NCI-H1694 treated with DMSO at 0.1 percent for 48 hours (cell line): ENCODE data around the gene GTF2F1.
"Not testable (repeated sequence)": the region's sequence is repeated elsewhere in the genome, so short reads cannot be mapped to it uniquely, and the experiment has no call there.

Source experiments
- DNase-seq: peaks from one replicate; lab custom pipeline; 2025; lab: John Stamatoyannopoulos, UW

The GTF2F1 gene

GRCh38 chr19:6417713-6418561 lies 25.0 kb upstream of the GTF2F1 start:
- DNase-seq: no peak

- no peak for DNase-seq
These were observed 23.9 kb upstream of the GTF2F1 start for GRCh38 chr19:6416658-6417405.

GRCh38 chr19:6415591-6416190 lies 22.7 kb upstream of the GTF2F1 start:
- no peak for DNase-seq

- no peak for DNase-seq
These were observed 22.0 kb upstream of the GTF2F1 start for GRCh38 chr19:6414793-6415590.

GRCh38 chr19:6413721-6414643 lies 21.0 kb upstream of the GTF2F1 start:
- no peak for DNase-seq

- no peak for DNase-seq
These were observed 20.3 kb upstream of the GTF2F1 start for GRCh38 chr19:6413291-6413690.

GRCh38 chr19:6412447-6413091 lies 19.6 kb upstream of the GTF2F1 start:
- no peak for DNase-seq

- no peak for DNase-seq
These were observed 19.1 kb upstream of the GTF2F1 start for GRCh38 chr19:6412061-6412446.

GRCh38 chr19:6409346-6409745 lies 16.4 kb upstream of the GTF2F1 start:
- no peak for DNase-seq

- DNase-seq: no peak
These were observed 13.4 kb upstream of the GTF2F1 start for GRCh38 chr19:6406401-6406800.

GRCh38 chr19:6402837-6403608 lies 10.1 kb upstream of the GTF2F1 start:
- DNase-seq: no peak

GRCh38 chr19:6402058-6402457 lies 9.1 kb upstream of the GTF2F1 start:
- no peak for DNase-seq

- not testable (repeated sequence) for DNase-seq
These were observed 7.3 kb upstream of the GTF2F1 start for GRCh38 chr19:6400062-6400944.

- no peak for DNase-seq
These were observed 3.3 kb upstream of the GTF2F1 start for GRCh38 chr19:6396305-6396704.

GRCh38 chr19:6394831-6395230 lies 1.9 kb upstream of the GTF2F1 start:
- DNase-seq: no peak

- no peak for DNase-seq
These were observed 1.0 kb upstream of the GTF2F1 start for GRCh38 chr19:6393983-6394412.

GRCh38 chr19:6392221-6393073 lies 517 bp downstream of the GTF2F1 start:
- no peak for DNase-seq

GRCh38 chr19:6387372-6387771 lies 5.6 kb downstream of the GTF2F1 start:
- DNase-seq: no peak
